ENCODE measurements around the gene DCAF6.
A peak's percentile ranks its signal among the peaks of the same experiment; 100 is the strongest.

Gene DCAF6

DNA sequence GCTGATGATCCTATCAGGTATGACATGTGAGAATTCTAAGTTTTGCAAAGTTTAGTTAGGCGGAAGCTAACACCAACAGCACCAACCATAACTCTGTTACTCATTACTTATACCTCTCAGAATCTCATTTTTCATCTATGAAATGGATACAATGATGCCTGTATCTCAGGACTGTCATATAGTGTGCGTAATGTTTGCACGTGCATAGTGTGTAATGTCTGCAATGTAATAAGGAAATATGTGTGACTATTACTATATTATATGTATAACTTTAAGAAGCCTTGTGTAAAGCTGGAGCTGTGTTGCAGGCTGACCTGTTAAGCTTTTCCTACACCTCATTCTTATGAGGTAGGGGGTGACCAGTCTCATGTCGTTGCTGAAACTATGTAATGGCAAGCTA lies 35.6 kb upstream of the DCAF6 start:
- H3K27ac ChIP-seq = no peak overlapping the region
- TF ChIP-seq, protein P1, sequence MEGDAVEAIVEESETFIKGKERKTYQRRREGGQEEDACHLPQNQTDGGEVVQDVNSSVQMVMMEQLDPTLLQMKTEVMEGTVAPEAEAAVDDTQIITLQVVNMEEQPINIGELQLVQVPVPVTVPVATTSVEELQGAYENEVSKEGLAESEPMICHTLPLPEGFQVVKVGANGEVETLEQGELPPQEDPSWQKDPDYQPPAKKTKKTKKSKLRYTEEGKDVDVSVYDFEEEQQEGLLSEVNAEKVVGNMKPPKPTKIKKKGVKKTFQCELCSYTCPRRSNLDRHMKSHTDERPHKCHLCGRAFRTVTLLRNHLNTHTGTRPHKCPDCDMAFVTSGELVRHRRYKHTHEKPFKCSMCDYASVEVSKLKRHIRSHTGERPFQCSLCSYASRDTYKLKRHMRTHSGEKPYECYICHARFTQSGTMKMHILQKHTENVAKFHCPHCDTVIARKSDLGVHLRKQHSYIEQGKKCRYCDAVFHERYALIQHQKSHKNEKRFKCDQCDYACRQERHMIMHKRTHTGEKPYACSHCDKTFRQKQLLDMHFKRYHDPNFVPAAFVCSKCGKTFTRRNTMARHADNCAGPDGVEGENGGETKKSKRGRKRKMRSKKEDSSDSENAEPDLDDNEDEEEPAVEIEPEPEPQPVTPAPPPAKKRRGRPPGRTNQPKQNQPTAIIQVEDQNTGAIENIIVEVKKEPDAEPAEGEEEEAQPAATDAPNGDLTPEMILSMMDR (IDR thresholded peaks at IDR 0.05) = no peak
- TF ChIP-seq ZFX (IDR thresholded peaks at IDR 0.05; ENCODE audit: borderline replicate concordance) = no peak

DNA sequence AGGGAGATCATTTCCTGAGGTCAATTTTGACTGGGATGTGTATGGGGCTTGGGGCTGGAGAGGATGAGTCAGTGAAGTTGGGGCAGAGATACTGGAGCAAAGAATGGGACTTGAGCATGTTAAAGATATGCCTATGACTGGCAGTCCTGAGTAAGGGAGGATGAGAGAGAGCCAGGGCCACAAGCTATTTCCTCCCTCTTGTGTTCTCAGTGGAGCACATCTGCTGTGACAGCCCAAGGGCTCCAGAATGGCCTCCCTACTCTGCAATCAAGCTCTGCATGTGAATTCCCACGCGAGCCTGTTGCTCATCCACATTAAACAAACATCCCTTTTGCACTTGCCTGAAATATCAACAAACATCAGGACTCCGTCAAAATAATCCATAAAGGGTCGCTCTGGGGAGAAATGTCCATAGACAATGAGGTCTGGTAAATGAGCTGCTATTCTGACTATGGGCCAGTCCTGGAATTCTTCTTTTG lies 31.8 kb upstream of the DCAF6 start:
- TF ChIP-seq, protein P1 (IDR thresholded peaks at IDR 0.05) = no peak
- no peak overlapping the region for H3K27ac ChIP-seq

DNA sequence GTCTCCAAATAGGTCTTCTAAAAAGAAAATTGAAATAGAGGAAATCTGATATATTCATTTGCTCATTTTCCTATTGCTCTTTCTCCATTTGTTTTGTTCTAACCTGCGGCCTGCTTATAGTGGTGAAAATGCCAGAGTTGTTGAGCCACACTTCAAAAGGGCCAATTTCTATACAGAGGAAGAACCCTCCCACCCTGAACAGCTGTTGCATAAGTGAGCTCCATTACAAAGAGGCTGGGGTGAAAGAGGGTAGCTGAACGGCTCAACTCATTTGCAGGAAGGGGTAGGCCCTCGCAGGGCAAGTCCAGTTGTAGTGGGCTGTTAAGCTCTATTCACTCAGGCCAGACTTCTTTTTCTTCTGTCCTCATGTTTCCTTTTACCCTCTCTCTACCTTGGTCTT lies 31.3 kb upstream of the DCAF6 start:
- no peak for TF ChIP-seq ZFX (IDR thresholded peaks at IDR 0.05; ENCODE audit: borderline replicate concordance)
- TF ChIP-seq, protein P1 (IDR thresholded peaks at IDR 0.05) = no peak
- no peak overlapping the region for H3K27ac ChIP-seq

DNA sequence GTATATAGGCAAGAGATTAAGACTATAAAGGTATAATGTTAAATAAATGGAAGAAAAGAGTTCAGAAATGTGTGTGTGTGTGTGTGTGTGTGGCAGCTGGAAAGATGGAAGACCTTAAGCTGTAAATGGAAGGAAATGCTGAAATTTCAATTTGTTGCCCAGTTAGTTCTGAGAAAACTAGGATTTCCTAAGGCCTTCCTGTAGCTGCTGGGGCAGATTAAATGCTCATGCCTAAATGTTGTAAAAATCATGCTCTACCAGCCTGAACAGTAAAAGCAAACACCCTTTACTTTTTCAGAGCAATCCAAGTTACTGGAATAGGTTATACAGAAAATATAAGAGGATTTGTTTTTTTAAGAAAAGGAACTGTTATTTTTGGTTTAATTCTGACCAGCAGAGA lies 30.8 kb upstream of the DCAF6 start:
- H3K27ac ChIP-seq = no peak overlapping the region
- no peak for TF ChIP-seq ZFX (IDR thresholded peaks at IDR 0.05; ENCODE audit: borderline replicate concordance)
- TF ChIP-seq, protein P1 (IDR thresholded peaks at IDR 0.05) = no peak

DNA sequence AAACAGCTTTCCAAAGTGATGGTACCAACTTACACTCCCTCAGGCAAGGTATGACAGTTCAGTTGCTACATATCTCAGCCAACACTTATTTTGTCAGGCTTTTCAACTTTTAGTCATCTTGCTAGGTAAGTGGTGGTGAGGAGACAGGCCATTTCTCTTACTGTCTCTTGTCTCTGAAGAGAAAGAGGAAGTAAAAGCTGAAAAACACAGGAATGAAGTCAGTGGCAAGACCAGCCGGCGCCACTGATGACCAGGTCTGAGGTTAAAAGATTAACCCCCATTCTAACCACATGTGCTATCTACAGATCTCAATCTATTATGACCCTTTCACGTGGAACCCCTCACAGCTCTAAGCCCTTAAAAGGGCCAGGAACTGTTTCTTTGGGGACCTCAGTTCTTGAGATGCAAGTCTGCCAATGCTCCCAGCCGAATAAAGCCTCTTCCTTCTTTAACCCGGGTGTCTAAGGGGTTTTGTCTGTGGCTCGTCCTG lies 26.7 kb upstream of the DCAF6 start:
- TF ChIP-seq ZFX (IDR thresholded peaks at IDR 0.05; ENCODE audit: borderline replicate concordance) = no peak
- TF ChIP-seq, protein P1 (IDR thresholded peaks at IDR 0.05) = no peak
- H3K27ac ChIP-seq = peak overlapping the region; percentile 66; the same call in 1 of the 2 replicates

DNA sequence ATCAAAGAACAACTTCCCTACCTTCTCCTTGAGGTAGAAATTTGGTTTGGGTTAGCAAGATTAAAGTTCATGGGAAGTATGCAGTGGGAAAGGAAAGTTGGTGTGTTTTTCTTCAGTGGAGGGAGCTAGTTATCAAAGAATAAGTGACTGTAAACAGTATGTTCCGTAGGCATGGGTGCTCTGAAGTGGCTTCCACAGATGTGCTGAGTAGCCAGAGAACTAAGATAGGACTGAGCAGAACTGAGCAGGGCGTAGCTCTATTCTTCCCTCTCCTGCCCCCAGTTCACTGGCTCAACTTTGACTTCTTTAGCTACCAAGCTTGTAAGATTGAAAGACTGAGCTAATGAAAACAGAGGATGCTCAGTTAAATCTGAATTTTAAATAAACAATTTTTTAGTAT lies 26.0 kb upstream of the DCAF6 start:
- H3K27ac ChIP-seq = peak overlapping the region; percentile 66
- TF ChIP-seq, protein P1 (IDR thresholded peaks at IDR 0.05) = no peak
- no peak for TF ChIP-seq ZFX (IDR thresholded peaks at IDR 0.05; ENCODE audit: borderline replicate concordance)

DNA sequence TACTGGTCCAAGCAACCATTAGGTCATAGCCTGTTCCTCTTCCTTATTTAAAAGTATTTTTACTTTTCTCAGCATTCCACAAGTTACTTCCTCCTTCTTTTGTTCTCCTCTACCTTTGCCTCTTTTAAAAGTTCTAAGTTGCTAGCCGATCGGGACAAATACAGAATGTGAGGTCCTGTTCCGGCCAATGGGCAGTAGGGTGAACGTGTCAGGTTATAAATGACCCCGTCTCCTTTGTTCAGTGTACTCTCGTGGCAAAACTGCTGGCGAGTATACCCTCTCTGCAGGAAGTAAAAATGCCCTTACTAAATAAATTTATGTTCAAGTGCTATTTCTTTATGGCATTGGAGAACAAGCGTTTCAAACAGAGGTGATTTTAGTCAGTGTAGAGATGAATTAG lies 25.1 kb upstream of the DCAF6 start:
- TF ChIP-seq ZFX (IDR thresholded peaks at IDR 0.05; ENCODE audit: borderline replicate concordance) = no peak
- TF ChIP-seq, protein P1 (IDR thresholded peaks at IDR 0.05) = no peak
- H3K27ac ChIP-seq = peak overlapping the region; percentile 66
